ENCODE results near the gene RNF128.

- TF ChIP-seq CTCF (conservative IDR thresholded peaks at IDR 0.05; ENCODE audit: low read length) (no peak), EZH2phosphoT487 (IDR thresholded peaks at IDR 0.05; ENCODE audit: borderline replicate concordance) (no peak)
These were observed 21.9 kb downstream of the RNF128 start for GRCh38 chrX:106748377-106748776.

Data from Loucy (cell line).